Measurements from ENCODE around the gene GPR162.

GRCh38 chr12:6809056-6809455 lies 12.6 kb upstream of the GPR162 start:
- no peak for TF ChIP-seq EZH2 (IDR thresholded peaks at IDR 0.05; ENCODE audit: borderline replicate concordance)
- no peak for TF ChIP-seq CTCF (IDR thresholded peaks at IDR 0.05; ENCODE audit: poor library complexity)

All from hepatocyte (in vitro differentiated cells).